Measurements from ENCODE around the gene LRFN4.

The LRFN4 gene

DNA sequence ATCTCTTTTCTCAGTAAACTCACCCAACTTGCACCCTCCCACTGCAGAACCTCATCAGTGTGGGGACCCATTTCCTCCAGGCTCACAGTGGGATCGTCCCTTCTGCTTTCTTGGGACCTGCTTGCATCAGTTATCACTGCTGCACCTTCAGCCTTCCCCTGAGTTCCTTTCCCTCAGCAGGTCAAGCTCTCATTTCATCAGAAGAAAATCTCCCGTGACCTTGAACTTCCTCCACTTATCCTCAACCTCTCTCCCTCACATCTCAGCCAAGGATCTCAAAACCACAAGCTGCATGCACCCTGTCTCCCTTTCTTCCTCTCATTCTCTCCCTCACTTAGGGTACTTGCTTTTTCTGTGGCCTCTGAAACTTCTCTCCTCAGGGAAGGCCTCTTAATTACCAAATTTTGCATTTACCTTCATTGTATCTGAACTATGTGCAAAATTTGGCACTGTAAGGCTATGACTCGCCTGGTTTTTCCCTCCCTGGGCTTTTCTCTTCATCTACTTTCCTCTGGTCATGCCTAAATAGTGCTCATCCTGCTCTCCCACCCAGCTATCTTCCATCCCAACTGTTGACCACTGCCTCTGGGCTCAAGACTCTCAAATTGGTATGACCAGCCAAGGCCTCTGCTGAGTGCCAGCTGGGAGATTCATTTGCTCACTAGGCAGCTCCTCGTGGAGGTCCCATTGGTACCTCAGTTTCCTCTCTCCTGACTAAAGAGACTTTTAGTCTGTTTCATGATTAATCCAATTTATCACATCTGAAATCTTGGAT is 16.4 kb upstream of the LRFN4 start:
- Histone ChIP-seq H2AFZ (ENCODE audit: low read length) (no peak overlapping the region), H3K4me1 (ENCODE audit: low read length) (peaks cover 13% of the 10 kb centered on the region), H3K9me2 (replicated peaks; ENCODE audit: insufficient read depth, low read length) (no peaks in the 10 kb centered on the region), H3K4me3 (ENCODE audit: low read length) (no peak overlapping the region), H3K9ac (ENCODE audit: low read length) (no peak overlapping the region), H3K36me3 (replicated peaks; ENCODE audit: insufficient read depth, low read length) (no peaks in the 10 kb centered on the region), H3K9me3 (replicated peaks; ENCODE audit: insufficient read depth, low read length) (no peaks in the 10 kb centered on the region), H3K79me2 (ENCODE audit: low read length) (peaks cover 50% of the 10 kb centered on the region), H3K27ac (ENCODE audit: low read length) (no peak overlapping the region), H4K20me1 (ENCODE audit: insufficient read depth, low read length) (no peaks in the 10 kb centered on the region), H3K4me2 (ENCODE audit: low read depth, low read length) (no peak overlapping the region), H3F3A (ENCODE audit: insufficient read depth, low read length) (peaks cover 6% of the 10 kb centered on the region; the same call in 1 of the 2 replicates), H3K27me3 (replicated peaks; ENCODE audit: insufficient read depth, low read length) (no peaks in the 10 kb centered on the region)
- no peak for DNase-seq
- TF ChIP-seq EZH2 (optimal IDR thresholded peaks at IDR 0.05; ENCODE audit: low read depth, low read length) = no peak
- TF ChIP-seq, protein P1, sequence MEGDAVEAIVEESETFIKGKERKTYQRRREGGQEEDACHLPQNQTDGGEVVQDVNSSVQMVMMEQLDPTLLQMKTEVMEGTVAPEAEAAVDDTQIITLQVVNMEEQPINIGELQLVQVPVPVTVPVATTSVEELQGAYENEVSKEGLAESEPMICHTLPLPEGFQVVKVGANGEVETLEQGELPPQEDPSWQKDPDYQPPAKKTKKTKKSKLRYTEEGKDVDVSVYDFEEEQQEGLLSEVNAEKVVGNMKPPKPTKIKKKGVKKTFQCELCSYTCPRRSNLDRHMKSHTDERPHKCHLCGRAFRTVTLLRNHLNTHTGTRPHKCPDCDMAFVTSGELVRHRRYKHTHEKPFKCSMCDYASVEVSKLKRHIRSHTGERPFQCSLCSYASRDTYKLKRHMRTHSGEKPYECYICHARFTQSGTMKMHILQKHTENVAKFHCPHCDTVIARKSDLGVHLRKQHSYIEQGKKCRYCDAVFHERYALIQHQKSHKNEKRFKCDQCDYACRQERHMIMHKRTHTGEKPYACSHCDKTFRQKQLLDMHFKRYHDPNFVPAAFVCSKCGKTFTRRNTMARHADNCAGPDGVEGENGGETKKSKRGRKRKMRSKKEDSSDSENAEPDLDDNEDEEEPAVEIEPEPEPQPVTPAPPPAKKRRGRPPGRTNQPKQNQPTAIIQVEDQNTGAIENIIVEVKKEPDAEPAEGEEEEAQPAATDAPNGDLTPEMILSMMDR (IDR thresholded peaks at IDR 0.05; ENCODE audit: low read length) = no peak
- no peak for TF ChIP-seq EZH2phosphoT487 (IDR thresholded peaks at IDR 0.05; ENCODE audit: low read length)

DNA sequence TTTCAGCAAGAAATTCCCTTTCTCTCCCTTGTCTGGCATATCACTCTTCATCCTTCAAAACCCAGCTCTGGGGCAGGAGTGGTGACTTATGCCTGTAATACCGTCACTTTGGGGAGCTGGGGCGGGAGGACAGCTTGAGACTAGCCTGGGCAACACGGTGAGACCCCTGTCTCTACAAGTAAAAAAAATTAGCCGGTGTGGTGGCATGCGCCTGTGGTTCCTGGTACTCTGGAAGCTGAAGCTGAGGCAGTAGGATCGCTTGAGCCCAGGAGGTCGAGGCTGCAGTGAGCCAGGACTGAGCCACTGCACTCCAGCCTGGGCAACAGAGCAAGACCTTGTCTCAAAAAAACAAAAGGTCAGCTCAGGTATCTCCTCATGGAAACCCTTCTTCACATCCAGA is 15.0 kb upstream of the LRFN4 start:
- H3F3A ChIP-seq (ENCODE audit: insufficient read depth, low read length) = peaks cover 6% of the 10 kb centered on the region; the same call in 1 of the 2 replicates
- peaks cover 55% of the 10 kb centered on the region for H3K79me2 ChIP-seq (ENCODE audit: low read length)
- no peak overlapping the region for H2AFZ ChIP-seq (ENCODE audit: low read length)
- H3K4me2 ChIP-seq (ENCODE audit: low read depth, low read length) = peak overlapping the region; percentile 99
- H3K9me2 ChIP-seq (replicated peaks; ENCODE audit: insufficient read depth, low read length) = no peaks in the 10 kb centered on the region
- no peak for DNase-seq
- H4K20me1 ChIP-seq (ENCODE audit: insufficient read depth, low read length) = no peaks in the 10 kb centered on the region
- no peaks in the 10 kb centered on the region for H3K36me3 ChIP-seq (replicated peaks; ENCODE audit: insufficient read depth, low read length)
- no peaks in the 10 kb centered on the region for H3K27me3 ChIP-seq (replicated peaks; ENCODE audit: insufficient read depth, low read length)
- peak overlapping the region; percentile 100 for H3K4me3 ChIP-seq (ENCODE audit: low read length)
- H3K27ac ChIP-seq (ENCODE audit: low read length) = no peak overlapping the region
- H3K4me1 ChIP-seq (ENCODE audit: low read length) = peaks cover 13% of the 10 kb centered on the region
- H3K9me3 ChIP-seq (replicated peaks; ENCODE audit: insufficient read depth, low read length) = no peaks in the 10 kb centered on the region
- peak overlapping the region; percentile 99; the same call in 1 of the 2 replicates for H3K9ac ChIP-seq (ENCODE audit: low read length)
- TF ChIP-seq EZH2phosphoT487 (IDR thresholded peaks at IDR 0.05; ENCODE audit: low read length) = no peak
- TF ChIP-seq EZH2 (optimal IDR thresholded peaks at IDR 0.05; ENCODE audit: low read depth, low read length) = no peak
- TF ChIP-seq, protein P1 (IDR thresholded peaks at IDR 0.05; ENCODE audit: low read length) = no peak

DNA sequence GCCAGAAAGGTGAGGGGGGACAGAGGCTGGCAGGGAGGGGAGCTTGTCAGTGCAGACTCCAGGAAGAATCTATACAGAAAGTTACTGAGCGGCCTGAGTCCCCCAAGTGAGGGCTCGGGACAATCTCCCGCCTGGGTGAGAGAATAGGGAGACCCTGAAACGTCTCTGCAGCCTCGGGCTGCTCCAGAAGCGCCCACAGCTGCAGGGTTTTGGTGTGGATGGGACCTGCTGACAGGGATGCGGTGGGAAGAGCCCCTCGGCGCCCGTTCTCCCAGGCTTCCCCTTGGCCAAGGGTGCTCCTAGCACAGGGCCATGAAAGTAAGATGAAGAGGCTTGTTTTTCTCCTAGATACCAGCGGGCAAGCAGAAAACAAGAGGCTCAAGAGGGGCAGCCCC is 14.4 kb upstream of the LRFN4 start:
- no peak overlapping the region for H2AFZ ChIP-seq (ENCODE audit: low read length)
- peak overlapping the region; percentile 99 for H3K9ac ChIP-seq (ENCODE audit: low read length)
- H4K20me1 ChIP-seq (ENCODE audit: insufficient read depth, low read length) = no peaks in the 10 kb centered on the region
- peak overlapping the region; percentile 85; the same call in 1 of the 2 replicates for H3K27ac ChIP-seq (ENCODE audit: low read length)
- TF ChIP-seq EZH2 (optimal IDR thresholded peaks at IDR 0.05; ENCODE audit: low read depth, low read length) = no peak
- TF ChIP-seq, protein P1 (IDR thresholded peaks at IDR 0.05; ENCODE audit: low read length) = no peak
- TF ChIP-seq EZH2phosphoT487 (IDR thresholded peaks at IDR 0.05; ENCODE audit: low read length) = no peak
- DNase-seq = no peak
- H3K4me1 ChIP-seq (ENCODE audit: low read length) = peaks cover 13% of the 10 kb centered on the region
- H3K36me3 ChIP-seq (replicated peaks; ENCODE audit: insufficient read depth, low read length) = no peaks in the 10 kb centered on the region
- peaks cover 6% of the 10 kb centered on the region; the same call in 1 of the 2 replicates for H3F3A ChIP-seq (ENCODE audit: insufficient read depth, low read length)
- H3K4me2 ChIP-seq (ENCODE audit: low read depth, low read length) = peak overlapping the region; percentile 99
- no peaks in the 10 kb centered on the region for H3K9me3 ChIP-seq (replicated peaks; ENCODE audit: insufficient read depth, low read length)
- H3K79me2 ChIP-seq (ENCODE audit: low read length) = peaks cover 55% of the 10 kb centered on the region
- H3K4me3 ChIP-seq (ENCODE audit: low read length) = peak overlapping the region; percentile 100
- H3K9me2 ChIP-seq (replicated peaks; ENCODE audit: insufficient read depth, low read length) = no peaks in the 10 kb centered on the region
- no peaks in the 10 kb centered on the region for H3K27me3 ChIP-seq (replicated peaks; ENCODE audit: insufficient read depth, low read length)
